PC-9 (cell line): ENCODE results near the gene ZNF516. TPM values are rescaled to one million over a fixed set of nuclear protein-coding genes. Genes with fewer than 3 reads are reported as not detected.

Source experiments
- BruUV-seq: library from RNA; stranded (reverse); fragments of 400-500 nt; replicated peaks from 2 replicates; lab custom pipeline; 2021; lab: Mats Ljungman, UMichigan
- CTCF ChIA-PET: fragments of 300-600 bp; sonication (Branson Sonifier 250); formaldehyde crosslinking; loops from one replicate; lab custom pipeline; 2022; ENCODE audit warnings: antibody characterized with exemption; lab: Charles Lee
- POLR2A ChIA-PET: fragments of 300-600 bp; sonication (Branson Sonifier 250); formaldehyde crosslinking; loops from one replicate; lab custom pipeline; 2022; ENCODE audit warnings: antibody characterized with exemption; ENCODE audit not compliant: unreplicated experiment; lab: Charles Lee
- DNase-seq, 2 experiments: peaks; one replicate each; pipeline versions ENCODE4 v3.0.0 to v3.0.0-alpha.2; 2015 to 2022; ENCODE audit warnings: mixed read lengths in 1 of 2
- H2AFZ ChIP-seq: fragments of 200-600 bp; sonication (generic); 2 replicates; pipeline ENCODE4 v1.8.1; 2017; ENCODE audit warnings: antibody characterized with exemption
- H3F3A ChIP-seq: fragments of 200-600 bp; sonication (generic); 2 replicates; pipeline ENCODE4 v1.8.1; 2017; ENCODE audit warnings: antibody characterized with exemption, mild to moderate bottlenecking, low read depth; ENCODE audit not compliant: insufficient read depth
- H3K27ac ChIP-seq: fragments of 200-600 bp; sonication (generic); 2 replicates; pipeline ENCODE4 v1.6.1; 2016; ENCODE audit warnings: mixed run types
- H3K27me3 ChIP-seq: fragments of 200-600 bp; sonication (generic); 2 replicates; pipeline ENCODE4 v1.6.1; 2016; ENCODE audit warnings: low read depth, mixed run types; ENCODE audit not compliant: insufficient read depth
- H3K36me3 ChIP-seq: fragments of 200-600 bp; sonication (generic); 2 replicates; pipeline ENCODE4 v1.6.1; 2016; ENCODE audit warnings: low read depth, mixed run types
- H3K4me1 ChIP-seq: fragments of 200-600 bp; sonication (generic); replicated peaks from 2 replicates; pipeline ENCODE4 v1.6.1; 2016; ENCODE audit warnings: mixed run types; ENCODE audit not compliant: insufficient read depth
- H3K4me2 ChIP-seq: fragments of 200-600 bp; sonication (generic); 2 replicates; pipeline ENCODE4 v1.6.1; 2017; ENCODE audit warnings: mixed run types
- H3K4me3 ChIP-seq: fragments of 200-600 bp; sonication (generic); 2 replicates; pipeline ENCODE4 v1.6.1; 2016; ENCODE audit warnings: mixed run types
- H3K79me2 ChIP-seq: fragments of 200-600 bp; sonication (generic); 2 replicates; pipeline ENCODE4 v1.6.1; 2017; ENCODE audit warnings: low read depth, mixed run types
- H3K9me2 ChIP-seq: fragments of 200-600 bp; sonication (generic); 2 replicates; pipeline ENCODE4 v1.8.1; 2017; ENCODE audit warnings: mild to moderate bottlenecking; ENCODE audit not compliant: insufficient read depth
- H3K9me3 ChIP-seq: fragments of 200-600 bp; sonication (generic); 2 replicates; pipeline ENCODE4 v1.8.1; 2016; ENCODE audit warnings: low read depth; ENCODE audit not compliant: insufficient read depth
- H4K20me1 ChIP-seq: fragments of 200-600 bp; sonication (generic); 2 replicates; pipeline ENCODE4 v1.8.1; 2017; ENCODE audit not compliant: insufficient read depth
- CTCF ChIP-seq: fragments of 200-600 bp; sonication (generic); conservative IDR thresholded peaks from 2 replicates; pipeline ENCODE4 v1.6.1; 2017; ENCODE audit warnings: mixed run types, antibody characterized with exemption, mild to moderate bottlenecking, moderate library complexity
- EZH2 ChIP-seq: fragments of 200-600 bp; sonication (generic); IDR thresholded peaks from 2 replicates; pipeline ENCODE4 v1.8.0; 2017; ENCODE audit warnings: antibody characterized with exemption, low read depth
- intact Hi-C: fragments of 100-400 bp; cut with micrococcal nuclease; formaldehyde crosslinking; loops from one replicate; pipeline ENCODE4 v1.10.0; 2022; ENCODE audit not compliant: unreplicated experiment
- total RNA-seq: library from RNA; stranded (reverse); gene quantifications from 2 replicates; pipeline ENCODE4 v1.2.3, GENCODE V29; 2021

The ZNF516 gene
- total RNA-seq, 1 experiment from 2014 or later: 32.7 TPM

GRCh38 chr18:76456823-76457222 is 38.2 kb downstream of the ZNF516 start:
- no peak for DNase-seq
- TF ChIP-seq CTCF (no peak), EZH2 (no peak)
- no peaks in the 10 kb centered on the region; the same call in 1 of the 2 replicates for H3K4me1 ChIP-seq
- intact Hi-C loops: no loop called here
- no peaks in the 10 kb centered on the region for H3K9me2 ChIP-seq
- no peak overlapping the region for H3K4me2 ChIP-seq
- no peak overlapping the region for H3K27ac ChIP-seq
- ChIA-PET POLR2A (no interaction called here), CTCF (no interaction called here)
- H3K36me3 ChIP-seq: no peaks in the 10 kb centered on the region
- peaks cover 22% of the 10 kb centered on the region for H3K79me2 ChIP-seq
- H4K20me1 ChIP-seq: peaks cover 63% of the 10 kb centered on the region
- no peaks in the 10 kb centered on the region for H3K9me3 ChIP-seq
- H3K4me3 ChIP-seq: no peak overlapping the region
- peaks cover 4% of the 10 kb centered on the region; the same call in 1 of the 2 replicates for H3F3A ChIP-seq
- no peak overlapping the region for H2AFZ ChIP-seq
- no peaks in the 10 kb centered on the region for H3K27me3 ChIP-seq
- no TSS peak for BruUV-seq

GRCh38 chr18:76456018-76456750 is 38.9 kb downstream of the ZNF516 start:
- H3K27ac ChIP-seq: no peak overlapping the region
- ChIA-PET CTCF (no interaction called here), POLR2A (no interaction called here)
- no peaks in the 10 kb centered on the region for H3K36me3 ChIP-seq
- H3K27me3 ChIP-seq: no peaks in the 10 kb centered on the region
- TF ChIP-seq EZH2: no peak
- no peak for TF ChIP-seq CTCF
- H4K20me1 ChIP-seq: peaks cover 60% of the 10 kb centered on the region
- no peak overlapping the region for H3K4me2 ChIP-seq
- H3K9me3 ChIP-seq: no peaks in the 10 kb centered on the region
- peaks cover 4% of the 10 kb centered on the region; the same call in 1 of the 2 replicates for H3F3A ChIP-seq
- peaks cover 28% of the 10 kb centered on the region for H3K79me2 ChIP-seq
- no peak overlapping the region for H3K4me3 ChIP-seq
- no peaks in the 10 kb centered on the region for H3K9me2 ChIP-seq
- no TSS peak for BruUV-seq
- intact Hi-C loops: no loop called here
- no peaks in the 10 kb centered on the region; the same call in 1 of the 2 replicates for H3K4me1 ChIP-seq
- no peak overlapping the region for H2AFZ ChIP-seq
- no peak for DNase-seq

- Histone ChIP-seq H4K20me1 (peaks cover 54% of the 10 kb centered on the region), H3K27me3 (no peaks in the 10 kb centered on the region), H3K4me1 (no peaks in the 10 kb centered on the region; the same call in 1 of the 2 replicates), H3K4me3 (no peak overlapping the region), H3K36me3 (no peaks in the 10 kb centered on the region), H3K9me3 (no peaks in the 10 kb centered on the region), H2AFZ (no peak overlapping the region), H3K9me2 (no peaks in the 10 kb centered on the region), H3K4me2 (no peak overlapping the region), H3F3A (peaks cover 4% of the 10 kb centered on the region; the same call in 1 of the 2 replicates), H3K27ac (no peak overlapping the region), H3K79me2 (peaks cover 34% of the 10 kb centered on the region)
- BruUV-seq: no TSS peak
- no peak for DNase-seq
- ChIA-PET CTCF (no interaction called here), POLR2A (no interaction called here)
- TF ChIP-seq CTCF: no peak
- no peak for TF ChIP-seq EZH2
- intact Hi-C loops: no loop called here
Observed at GRCh38 chr18:76455003-76455676, 39.9 kb downstream of the ZNF516 start.
